ENCODE results near the gene CRACR2B.
A peak's percentile ranks its signal among the peaks of the same experiment; 100 is the strongest.

Gene CRACR2B

DNA sequence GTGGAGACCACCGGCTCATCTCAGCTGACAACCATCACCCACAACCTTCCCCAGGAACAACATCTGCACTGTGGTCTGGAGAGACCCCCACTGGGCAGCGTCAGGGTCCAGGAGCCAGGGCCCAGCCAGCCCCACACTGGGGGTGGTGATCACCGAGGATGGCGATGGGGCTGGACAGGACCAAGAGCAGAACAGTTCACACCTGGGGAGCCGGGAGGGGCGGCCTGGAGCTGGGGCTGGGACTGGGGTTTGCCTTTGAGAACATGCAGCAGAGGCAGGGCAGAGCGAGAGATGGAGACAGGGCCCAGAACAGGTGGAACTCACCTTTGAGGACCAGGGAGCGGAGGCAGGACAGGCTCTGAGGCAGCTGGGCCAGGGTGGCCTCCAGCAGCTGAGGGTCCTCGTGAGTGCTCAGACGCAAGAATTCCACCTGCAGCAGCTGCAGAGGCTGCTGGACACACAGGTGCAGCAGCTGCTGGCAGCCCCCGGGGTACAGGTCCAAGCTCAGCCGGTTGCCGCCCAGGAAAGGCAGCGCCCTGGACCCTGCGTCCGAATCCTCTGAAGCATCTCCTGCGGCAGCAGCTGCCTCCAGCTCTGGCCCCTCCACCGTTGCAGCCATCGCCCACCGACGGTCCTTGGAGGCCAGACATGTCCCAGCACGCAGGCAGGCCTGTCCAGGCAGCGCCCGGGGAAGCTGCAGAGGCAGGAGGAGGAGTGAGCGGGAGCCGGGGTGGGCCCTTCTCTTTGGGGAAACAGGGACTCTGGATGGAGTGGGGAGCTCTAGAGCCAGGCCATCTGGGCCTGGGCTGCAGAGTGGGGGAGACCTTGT, 23.7 kb upstream of the CRACR2B start:
- peak overlapping the region; percentile 99 for H3K9ac ChIP-seq (ENCODE audit: low read depth, low read length, poor library complexity, severe bottlenecking)
- TF ChIP-seq EZH2phosphoT487 (IDR thresholded peaks at IDR 0.05; ENCODE audit: borderline replicate concordance), result no peak
- TF ChIP-seq, protein P1, sequence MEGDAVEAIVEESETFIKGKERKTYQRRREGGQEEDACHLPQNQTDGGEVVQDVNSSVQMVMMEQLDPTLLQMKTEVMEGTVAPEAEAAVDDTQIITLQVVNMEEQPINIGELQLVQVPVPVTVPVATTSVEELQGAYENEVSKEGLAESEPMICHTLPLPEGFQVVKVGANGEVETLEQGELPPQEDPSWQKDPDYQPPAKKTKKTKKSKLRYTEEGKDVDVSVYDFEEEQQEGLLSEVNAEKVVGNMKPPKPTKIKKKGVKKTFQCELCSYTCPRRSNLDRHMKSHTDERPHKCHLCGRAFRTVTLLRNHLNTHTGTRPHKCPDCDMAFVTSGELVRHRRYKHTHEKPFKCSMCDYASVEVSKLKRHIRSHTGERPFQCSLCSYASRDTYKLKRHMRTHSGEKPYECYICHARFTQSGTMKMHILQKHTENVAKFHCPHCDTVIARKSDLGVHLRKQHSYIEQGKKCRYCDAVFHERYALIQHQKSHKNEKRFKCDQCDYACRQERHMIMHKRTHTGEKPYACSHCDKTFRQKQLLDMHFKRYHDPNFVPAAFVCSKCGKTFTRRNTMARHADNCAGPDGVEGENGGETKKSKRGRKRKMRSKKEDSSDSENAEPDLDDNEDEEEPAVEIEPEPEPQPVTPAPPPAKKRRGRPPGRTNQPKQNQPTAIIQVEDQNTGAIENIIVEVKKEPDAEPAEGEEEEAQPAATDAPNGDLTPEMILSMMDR (conservative IDR thresholded peaks at IDR 0.05; ENCODE audit: low read length), result no peak
- H3K79me2 ChIP-seq (ENCODE audit: insufficient read depth, low read length), result peaks cover 38% of the 10 kb centered on the region
- peak overlapping the region; percentile 100 for H3K4me2 ChIP-seq (ENCODE audit: low read depth, low read length, poor library complexity, severe bottlenecking)
- H3F3A ChIP-seq (ENCODE audit: low read depth), result no peaks in the 10 kb centered on the region; the same call in 1 of the 2 replicates
- H3K4me1 ChIP-seq (ENCODE audit: insufficient read depth, low read length, poor library complexity, severe bottlenecking), result peaks cover 26% of the 10 kb centered on the region
- no peaks in the 10 kb centered on the region for H3K9me2 ChIP-seq (replicated peaks; ENCODE audit: low read depth, low read length)
- H4K20me1 ChIP-seq (ENCODE audit: insufficient read depth, low read length, poor library complexity, severe bottlenecking), result peaks cover 7% of the 10 kb centered on the region
- H3K9me3 ChIP-seq (ENCODE audit: insufficient read depth, low read depth, low read length), result no peaks in the 10 kb centered on the region
- H3K27me3 ChIP-seq (ENCODE audit: insufficient read depth, low read length, poor library complexity, severe bottlenecking), result no peaks in the 10 kb centered on the region
- no peak overlapping the region for H2AFZ ChIP-seq (ENCODE audit: low read length)
- no peaks in the 10 kb centered on the region for H3K36me3 ChIP-seq (ENCODE audit: insufficient read depth, low read length)
- H3K4me3 ChIP-seq (ENCODE audit: low read length, poor library complexity, severe bottlenecking), result peak overlapping the region; percentile 95

DNA sequence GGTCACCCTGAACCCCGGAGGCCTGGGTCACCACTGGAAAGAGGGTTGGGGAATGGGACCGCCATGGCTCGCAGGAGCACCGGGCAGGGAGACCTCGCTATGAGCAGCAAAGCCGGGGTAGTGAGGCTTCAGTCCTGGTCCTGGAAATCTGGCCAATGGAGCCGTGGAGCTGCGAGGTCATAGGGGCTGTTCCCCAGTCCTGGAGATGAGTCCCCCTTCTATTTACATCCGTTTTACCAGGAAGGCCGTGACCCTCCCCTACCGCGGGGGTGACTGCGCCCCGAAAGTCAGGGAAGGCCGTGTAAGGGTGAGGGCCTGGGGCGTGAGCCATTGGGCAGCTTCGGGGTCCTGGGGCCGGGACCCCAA, 23.1 kb upstream of the CRACR2B start:
- no peak for TF ChIP-seq EZH2phosphoT487 (IDR thresholded peaks at IDR 0.05; ENCODE audit: borderline replicate concordance)
- TF ChIP-seq, protein P1 (conservative IDR thresholded peaks at IDR 0.05; ENCODE audit: low read length), result no peak
- H3K4me1 ChIP-seq (ENCODE audit: insufficient read depth, low read length, poor library complexity, severe bottlenecking), result peaks cover 26% of the 10 kb centered on the region
- peak overlapping the region; percentile 99 for H3K9ac ChIP-seq (ENCODE audit: low read depth, low read length, poor library complexity, severe bottlenecking)
- H3K9me3 ChIP-seq (ENCODE audit: insufficient read depth, low read depth, low read length), result no peaks in the 10 kb centered on the region
- H3K36me3 ChIP-seq (ENCODE audit: insufficient read depth, low read length), result no peaks in the 10 kb centered on the region
- no peaks in the 10 kb centered on the region; the same call in 1 of the 2 replicates for H3F3A ChIP-seq (ENCODE audit: low read depth)
- peak overlapping the region; percentile 100 for H3K4me2 ChIP-seq (ENCODE audit: low read depth, low read length, poor library complexity, severe bottlenecking)
- H4K20me1 ChIP-seq (ENCODE audit: insufficient read depth, low read length, poor library complexity, severe bottlenecking), result peaks cover 7% of the 10 kb centered on the region
- H3K9me2 ChIP-seq (replicated peaks; ENCODE audit: low read depth, low read length), result no peaks in the 10 kb centered on the region
- peaks cover 40% of the 10 kb centered on the region for H3K79me2 ChIP-seq (ENCODE audit: insufficient read depth, low read length)
- peak overlapping the region; percentile 95 for H3K4me3 ChIP-seq (ENCODE audit: low read length, poor library complexity, severe bottlenecking)
- peak overlapping the region; percentile 68 for H2AFZ ChIP-seq (ENCODE audit: low read length)
- no peaks in the 10 kb centered on the region for H3K27me3 ChIP-seq (ENCODE audit: insufficient read depth, low read length, poor library complexity, severe bottlenecking)

DNA sequence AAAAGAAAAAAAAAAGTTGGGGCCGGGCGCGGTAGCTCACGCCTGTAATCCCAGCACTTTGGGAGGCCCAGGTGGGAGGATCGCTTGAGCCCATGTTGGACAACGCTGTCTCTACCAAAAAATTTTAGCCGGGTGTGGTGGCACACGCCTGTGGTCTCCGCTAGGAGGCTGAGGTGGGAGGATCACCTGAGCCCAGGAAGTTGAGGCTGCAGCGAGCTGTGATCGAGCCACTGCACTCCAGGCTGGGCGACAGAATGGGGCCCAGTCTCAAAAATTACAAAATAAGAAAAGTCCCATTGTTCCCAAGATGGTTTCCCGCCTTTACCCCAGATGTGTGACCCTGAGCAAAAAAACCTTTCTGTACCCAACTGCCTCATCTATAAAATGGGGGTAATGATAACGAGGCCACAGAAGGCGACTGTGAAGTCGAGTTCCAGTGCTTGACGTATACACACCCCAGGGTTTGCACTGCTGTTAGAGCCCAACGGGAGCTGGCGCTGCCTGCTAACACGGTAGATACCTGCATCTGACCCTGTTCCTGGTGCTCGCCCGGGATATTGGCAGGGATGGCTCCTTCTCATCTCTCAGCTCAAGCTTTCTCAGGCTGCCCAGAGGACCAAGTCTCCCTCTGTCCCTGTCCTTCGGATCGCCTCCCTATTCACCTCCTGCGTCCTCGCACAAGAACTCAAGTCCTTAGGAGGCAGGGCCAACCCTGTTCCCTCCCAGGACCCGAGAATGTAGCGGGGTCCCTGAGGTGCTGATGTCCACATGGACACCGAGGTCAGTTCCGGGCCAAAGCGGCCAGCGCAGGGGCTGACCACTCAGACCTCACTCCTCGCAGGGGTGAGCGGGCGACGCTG, 19.1 kb upstream of the CRACR2B start:
- TF ChIP-seq, protein P1 (conservative IDR thresholded peaks at IDR 0.05; ENCODE audit: low read length), result no peak
- TF ChIP-seq EZH2phosphoT487 (IDR thresholded peaks at IDR 0.05; ENCODE audit: borderline replicate concordance), result no peak
- H3K27me3 ChIP-seq (ENCODE audit: insufficient read depth, low read length, poor library complexity, severe bottlenecking), result peaks cover 5% of the 10 kb centered on the region
- no peaks in the 10 kb centered on the region for H3K9me3 ChIP-seq (ENCODE audit: insufficient read depth, low read depth, low read length)
- H2AFZ ChIP-seq (ENCODE audit: low read length), result peak overlapping the region; percentile 86
- peaks cover 20% of the 10 kb centered on the region; the same call in 1 of the 2 replicates for H3K36me3 ChIP-seq (ENCODE audit: insufficient read depth, low read length)
- H3F3A ChIP-seq (ENCODE audit: low read depth), result no peaks in the 10 kb centered on the region; the same call in 1 of the 2 replicates
- peak overlapping the region; percentile 89 for H3K4me3 ChIP-seq (ENCODE audit: low read length, poor library complexity, severe bottlenecking)
- no peaks in the 10 kb centered on the region for H3K9me2 ChIP-seq (replicated peaks; ENCODE audit: low read depth, low read length)
- peak overlapping the region; percentile 93 for H3K9ac ChIP-seq (ENCODE audit: low read depth, low read length, poor library complexity, severe bottlenecking)
- H4K20me1 ChIP-seq (ENCODE audit: insufficient read depth, low read length, poor library complexity, severe bottlenecking), result peaks cover 37% of the 10 kb centered on the region
- peaks cover 40% of the 10 kb centered on the region for H3K4me1 ChIP-seq (ENCODE audit: insufficient read depth, low read length, poor library complexity, severe bottlenecking)
- peak overlapping the region; percentile 94 for H3K4me2 ChIP-seq (ENCODE audit: low read depth, low read length, poor library complexity, severe bottlenecking)
- peaks cover 66% of the 10 kb centered on the region for H3K79me2 ChIP-seq (ENCODE audit: insufficient read depth, low read length)

Data from Loucy (cell line).